Activated CD4-positive, alpha-beta T cell treated with anti-CD3 and anti-CD28 coated beads, Interleukin-2, Interleukin-4, amounts not matched to agents 100 ng/mL and 50 ng/mL, durations not matched to agents 16 hours and 8 hours (primary cell): ENCODE data around the gene STAC.
"Not testable (repeated sequence)": the region's sequence is repeated elsewhere in the genome, so short reads cannot be mapped to it uniquely, and the experiment has no call there.

ENCODE experiments used
- DNase-seq: peaks from one replicate; pipeline ENCODE4 v3.0.0-alpha.2; 2020; ENCODE audit warnings: low spot score

The STAC gene

DNA sequence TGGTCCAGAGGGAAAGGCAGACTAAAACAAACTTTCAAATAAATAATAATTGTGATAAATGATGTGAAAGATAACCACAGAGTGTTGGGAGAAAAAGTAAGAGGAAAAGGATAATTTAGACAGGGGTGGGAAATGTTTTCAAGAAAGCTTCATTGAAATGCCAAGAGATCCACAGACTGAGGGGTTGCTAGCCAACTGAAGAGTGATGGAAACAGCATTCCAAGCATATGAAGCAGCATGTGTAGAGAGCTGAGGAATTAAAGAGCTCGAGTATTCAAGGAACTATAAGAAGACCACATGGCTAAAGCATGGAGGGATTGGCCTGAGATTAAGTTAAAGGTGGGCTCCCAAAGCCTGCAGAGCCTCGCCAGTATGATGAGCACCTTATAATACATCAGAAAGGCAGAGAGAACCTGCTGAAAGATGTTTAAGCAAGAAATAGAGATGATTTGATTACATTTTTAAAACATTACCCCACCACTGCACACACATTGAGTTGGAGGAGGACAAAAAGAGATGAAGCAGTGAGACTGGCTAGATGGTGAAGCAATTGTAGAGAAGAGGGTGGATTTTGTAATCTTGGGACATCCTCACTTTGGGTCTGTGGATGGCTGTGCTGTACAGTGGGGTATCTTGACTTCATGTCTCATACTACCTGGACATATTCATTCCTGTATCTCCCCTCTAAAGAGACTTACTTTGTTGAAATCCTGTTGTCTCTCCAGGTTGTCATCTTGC lies 100.8 kb downstream of the STAC start:
- no peak for DNase-seq

DNA sequence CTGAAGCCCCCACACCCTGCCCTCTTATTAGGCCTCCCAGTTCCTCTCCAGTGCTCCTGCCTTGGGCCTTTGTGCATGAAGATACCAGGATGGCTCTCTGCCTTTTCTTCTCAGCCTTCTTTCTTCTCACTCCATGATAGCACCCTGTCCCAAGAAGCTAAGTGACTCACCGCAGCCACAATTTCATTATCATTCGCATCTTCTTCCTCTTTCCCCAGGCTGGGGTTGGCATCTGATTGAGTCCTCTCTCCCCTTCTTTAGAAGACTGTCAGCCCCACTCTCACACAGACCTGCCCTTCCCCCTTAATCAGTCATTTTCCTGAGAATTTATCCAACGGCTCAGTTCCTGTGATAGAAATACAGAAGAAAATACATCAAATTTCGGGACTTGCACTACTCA lies 102.0 kb downstream of the STAC start:
- no peak for DNase-seq

DNA sequence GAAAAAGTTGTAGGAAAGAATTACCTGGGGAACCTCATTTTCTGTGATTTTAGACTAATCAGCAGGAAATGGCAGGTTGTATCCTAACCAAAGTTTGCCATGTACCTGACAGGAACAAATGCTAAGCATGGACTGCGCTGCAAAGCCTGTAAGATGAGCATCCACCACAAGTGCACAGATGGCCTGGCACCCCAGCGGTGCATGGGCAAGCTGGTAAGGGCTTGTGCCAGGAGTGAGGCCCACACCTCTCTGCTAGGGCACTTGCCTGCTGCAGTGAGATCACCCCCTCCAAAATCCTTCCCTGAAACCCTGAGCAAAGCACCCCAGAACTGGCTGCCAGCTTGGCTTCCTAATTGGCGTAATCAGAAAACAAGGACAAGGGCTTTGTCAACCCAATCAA lies 102.6 kb downstream of the STAC start:
- no peak for DNase-seq

DNA sequence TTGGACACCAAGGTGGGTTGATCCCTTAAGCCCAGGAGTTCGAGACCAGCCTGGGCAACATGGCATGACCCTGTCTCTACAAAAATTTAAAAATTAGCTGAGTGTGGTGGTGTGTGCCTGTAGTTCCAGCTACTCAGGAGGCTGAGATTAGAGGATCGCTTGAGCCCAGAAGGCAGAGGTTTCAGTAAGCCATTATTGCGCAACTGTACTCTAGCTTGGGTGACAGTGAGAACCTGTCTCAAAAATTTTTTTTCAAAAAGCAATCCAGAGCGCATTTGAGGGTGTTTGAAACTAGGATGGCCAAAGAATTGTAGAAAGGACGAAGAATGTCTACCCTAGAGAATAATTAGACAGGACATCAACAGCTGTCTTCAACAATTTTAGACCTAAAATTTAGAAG lies 103.4 kb downstream of the STAC start:
- DNase-seq = no peak

DNA sequence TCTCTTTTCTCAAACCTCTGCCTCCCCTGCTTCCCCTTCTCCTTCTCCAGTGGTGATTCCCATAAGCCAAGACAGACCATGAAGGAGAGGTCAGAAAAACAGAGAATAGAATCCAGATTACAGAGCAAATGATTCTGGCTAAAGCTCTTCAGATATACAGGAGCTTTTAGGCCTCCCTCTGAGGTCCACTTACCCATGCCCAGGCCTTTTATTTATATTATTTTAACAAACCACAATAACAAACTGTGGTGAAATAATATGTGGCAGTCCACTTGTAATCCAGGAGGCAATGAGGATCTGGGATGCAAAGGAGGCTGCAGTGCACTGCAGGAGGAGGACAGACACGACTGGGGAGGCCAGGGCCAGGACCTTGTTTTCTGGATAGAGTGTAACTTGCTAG lies 104.1 kb downstream of the STAC start:
- DNase-seq = no peak

DNA sequence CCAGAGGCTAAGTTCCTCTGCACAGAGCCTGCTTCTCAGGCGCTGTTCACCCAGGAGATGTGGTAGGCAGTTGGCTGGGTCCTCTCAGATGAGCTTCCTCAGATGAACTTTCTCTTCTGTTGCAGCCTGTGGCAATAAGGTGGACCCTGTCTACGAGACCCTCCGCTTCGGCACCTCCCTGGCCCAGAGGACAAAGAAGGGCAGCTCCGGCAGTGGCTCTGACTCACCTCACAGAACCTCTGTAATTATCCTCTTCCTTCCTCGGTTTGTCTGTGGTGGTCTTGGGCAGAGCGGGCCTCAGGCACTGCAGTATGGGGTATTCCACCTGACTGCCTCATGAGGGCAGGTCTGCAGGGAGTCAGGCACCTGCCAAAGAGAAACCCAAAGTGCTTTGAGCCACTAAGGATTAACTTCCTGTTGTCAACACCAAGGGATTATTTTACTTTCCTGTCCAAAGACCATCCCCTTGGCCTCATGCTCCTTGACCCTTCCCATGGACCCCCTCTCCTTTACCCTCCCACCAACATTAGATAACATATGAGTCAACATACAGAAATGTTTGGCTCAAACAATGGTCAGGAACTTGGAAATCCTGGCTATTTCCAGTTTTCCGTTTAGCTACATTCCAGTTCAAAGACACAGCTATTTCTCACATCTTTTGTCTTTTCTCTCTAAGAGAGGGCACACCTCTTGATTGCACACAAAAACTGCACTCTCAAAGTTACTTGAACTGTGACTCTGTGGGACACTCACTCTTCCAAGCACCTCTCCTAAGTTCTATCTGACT lies 105.9 kb downstream of the STAC start:
- no peak for DNase-seq

DNA sequence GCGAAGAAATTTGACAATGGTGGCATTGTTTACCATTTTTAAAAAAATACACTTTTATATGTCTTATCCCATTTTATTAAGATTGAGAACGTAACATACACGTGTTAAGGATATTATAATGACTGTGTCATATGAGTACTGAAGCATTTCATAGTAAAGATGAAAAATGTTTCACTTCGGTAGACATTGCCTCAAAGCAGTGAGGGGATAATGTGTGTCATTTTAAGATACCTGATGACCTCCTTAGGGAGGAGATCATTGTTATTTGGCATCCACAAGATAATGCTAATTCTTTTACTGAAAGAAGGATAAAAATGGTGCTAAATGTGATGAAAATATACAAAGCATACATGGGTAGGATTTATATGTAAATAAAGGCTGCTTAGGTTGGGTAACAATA lies 107.3 kb downstream of the STAC start:
- DNase-seq = no peak

DNA sequence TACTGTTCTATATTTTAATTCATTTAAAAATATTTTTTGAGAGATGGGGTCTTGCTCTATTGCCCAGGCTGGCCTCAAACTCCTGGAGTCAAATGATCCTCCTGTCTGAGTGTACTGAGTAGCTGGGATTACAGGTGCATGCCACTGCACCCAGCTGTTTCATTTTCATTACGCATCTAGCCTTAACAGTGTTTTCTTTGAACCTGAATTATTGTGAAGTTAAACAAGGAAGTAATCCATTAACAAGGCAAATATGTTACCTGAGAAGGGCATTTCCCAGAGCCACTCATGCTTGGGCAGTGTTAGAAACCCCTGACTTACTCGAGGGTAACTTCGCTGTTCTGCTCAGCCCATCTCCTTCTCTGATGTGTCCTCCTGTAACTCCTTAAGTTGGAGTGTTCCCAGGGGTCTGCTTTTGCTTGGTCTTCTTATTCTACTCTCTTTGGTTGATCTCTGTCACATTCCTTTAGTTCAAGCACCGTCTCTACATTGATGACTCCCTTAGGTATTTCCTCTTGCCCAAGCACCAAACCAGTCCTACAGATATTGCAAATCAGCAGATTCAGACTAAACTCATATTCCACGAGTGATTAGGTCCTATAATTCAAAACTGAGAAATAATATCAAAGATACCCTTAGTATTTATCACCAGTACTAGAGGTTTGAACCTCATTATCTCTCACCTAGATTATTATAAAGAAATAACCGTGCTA lies 107.9 kb downstream of the STAC start:
- DNase-seq = no peak

DNA sequence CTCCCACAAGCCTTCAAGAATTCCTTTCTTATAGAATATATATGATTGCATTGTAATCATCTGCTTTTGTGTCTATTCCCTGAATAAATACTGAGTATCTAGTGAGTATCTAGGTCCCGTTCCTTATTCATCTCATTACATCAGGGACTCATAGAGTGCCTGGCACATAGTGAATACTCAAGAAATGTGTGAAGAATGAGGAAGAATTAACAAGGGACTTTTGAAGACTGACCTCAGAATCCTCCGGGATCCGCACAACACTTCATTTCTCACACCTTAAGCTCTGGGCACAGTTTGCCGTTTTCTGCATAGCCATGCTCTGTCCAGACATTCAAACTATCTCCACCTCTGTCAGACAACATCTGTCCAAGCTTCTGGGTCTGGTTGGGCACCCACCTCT lies 108.8 kb downstream of the STAC start:
- no peak for DNase-seq

DNA sequence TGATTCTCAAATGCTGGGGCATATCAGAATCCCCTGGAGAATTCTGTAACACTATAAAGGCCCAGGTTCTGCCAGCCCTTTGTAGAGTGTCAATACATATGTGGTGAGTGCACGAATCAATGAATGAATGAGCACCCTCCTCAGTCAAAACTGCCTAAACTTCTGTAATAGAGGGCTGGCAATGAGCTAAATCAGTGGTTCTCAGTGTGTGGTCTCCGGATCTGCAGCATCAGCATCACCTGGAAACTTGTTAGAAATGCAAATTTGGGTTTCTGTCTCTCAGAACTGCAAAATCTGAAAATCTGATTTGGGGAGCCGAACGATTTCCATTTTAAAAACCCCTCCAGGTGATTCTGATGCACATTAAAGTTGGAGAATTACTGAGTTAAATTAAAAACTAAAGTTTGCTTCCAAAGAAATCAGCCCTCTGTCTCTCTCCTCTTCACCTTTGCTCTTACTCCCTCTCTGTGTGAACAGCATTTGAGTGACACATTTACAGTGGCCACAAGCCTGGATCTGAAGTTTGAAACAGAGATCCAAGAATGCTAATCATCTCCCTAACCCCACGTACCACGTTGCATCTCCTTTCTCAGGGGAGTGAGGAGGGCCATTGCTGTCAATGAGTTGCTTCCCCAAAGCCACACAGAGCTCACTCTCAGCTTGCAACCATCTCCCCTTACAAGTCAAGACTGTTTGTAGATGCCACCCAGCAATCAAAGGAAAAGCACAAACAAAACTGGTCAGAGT lies 109.5 kb downstream of the STAC start:
- no peak for DNase-seq

DNA sequence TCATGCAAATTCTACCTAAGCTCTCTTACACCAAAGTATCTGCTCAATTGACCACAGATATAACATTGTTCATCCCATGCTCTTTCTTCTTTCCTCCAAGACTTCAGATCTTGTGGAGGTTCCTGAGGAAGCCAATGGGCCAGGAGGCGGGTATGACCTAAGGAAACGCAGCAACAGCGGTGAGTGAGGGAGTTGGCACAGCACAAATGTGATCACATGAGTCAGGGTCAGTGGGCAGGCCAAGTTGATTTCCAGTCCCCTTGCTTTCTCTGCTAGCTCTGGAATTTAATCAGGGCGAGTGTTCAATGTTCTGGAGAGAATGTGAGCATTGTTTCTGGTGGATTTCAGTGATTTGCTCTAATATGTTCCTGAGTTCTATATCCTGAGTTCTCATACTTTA lies 112.7 kb downstream of the STAC start:
- no peak for DNase-seq

DNA sequence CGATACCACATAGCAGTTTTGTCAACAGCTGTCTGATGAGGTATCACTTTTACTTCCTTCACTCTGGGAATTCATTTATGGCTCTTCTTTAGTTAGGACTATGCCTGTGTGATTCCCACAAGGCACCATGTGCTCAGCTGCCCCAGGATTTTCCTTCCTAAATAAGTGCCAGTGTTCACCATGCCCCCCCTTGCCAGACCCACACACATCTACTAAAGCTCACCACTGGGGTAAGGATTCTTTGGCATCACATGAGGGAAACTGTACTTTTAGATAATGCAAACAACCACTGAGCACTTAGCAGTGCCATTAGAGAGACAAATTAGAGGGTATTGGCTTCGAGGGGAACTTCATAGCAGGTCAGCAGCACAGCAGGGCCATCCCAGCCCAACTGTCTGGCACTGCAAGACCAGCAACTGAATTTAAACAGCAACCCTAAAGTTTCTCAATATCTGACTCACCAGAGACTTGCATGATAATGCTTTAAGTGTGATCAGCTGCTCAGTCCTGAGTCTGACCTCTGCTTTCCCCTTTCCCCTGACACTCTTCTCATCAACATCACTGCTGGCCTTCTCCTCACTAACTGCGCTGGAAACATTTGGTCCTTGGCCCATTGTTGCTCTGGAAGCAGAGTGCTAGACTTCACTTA lies 114.3 kb downstream of the STAC start:
- DNase-seq = no peak

DNA sequence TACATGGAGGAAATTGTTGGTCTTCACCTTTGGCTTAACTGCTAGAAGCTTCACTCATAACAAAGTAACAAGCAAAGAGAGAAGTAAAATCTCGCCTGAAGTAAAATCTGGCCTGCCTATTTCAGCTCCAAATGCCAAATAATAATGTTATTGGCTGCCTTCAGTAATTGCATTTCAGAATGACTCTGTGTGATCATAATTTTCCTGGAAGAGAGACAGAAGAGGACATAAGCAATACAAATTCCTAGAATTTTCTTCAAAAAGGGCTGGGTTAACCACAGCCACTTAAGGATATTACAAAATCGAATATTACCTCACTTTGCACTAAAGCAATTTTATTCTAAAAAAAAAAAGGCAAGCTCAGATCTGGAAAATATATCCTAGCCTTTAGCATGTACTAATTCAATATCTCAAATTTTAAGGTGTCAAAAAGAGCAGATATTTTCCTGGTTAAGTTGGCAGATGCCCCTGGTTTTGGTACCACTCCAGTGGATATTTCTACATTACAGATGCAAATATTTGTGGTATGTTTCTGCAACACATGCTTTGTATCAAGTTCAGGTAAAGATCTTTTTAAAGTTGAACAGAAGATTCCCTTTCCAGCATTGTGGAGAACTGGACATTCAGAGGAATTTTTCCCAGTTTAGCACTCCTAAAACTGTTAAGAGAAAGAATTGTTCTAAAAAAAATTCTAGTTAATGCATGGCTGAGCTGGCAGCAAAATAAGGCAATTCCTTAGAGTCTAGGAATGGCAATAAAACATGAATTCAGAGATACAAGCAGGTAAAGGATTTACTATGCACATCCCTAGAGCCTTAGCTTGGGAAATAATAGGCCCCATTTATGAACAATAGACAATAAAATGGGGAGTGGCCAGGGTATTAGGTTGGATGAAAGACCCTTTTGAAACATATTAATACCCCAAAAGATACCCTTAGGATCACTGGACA lies 116.7 kb downstream of the STAC start:
- no peak for DNase-seq

DNA sequence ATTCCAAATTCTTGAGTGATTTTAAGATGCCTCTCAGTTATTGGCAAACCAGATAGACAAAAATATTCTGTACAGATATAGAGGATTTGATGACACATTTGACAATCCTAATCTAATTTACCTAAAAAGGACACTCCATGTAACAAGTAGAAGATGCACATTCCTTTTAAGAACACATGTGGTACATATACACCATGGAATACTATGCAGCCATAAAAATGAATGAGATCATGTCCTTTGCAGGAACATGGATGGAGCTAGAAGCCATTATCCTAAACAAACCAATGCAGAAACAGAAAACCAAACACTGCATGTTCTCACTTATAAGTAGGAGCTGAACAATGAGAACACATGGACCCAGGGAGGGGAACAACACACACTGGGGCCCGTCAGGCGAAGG lies 119.7 kb downstream of the STAC start:
- not testable (repeated sequence) for DNase-seq

DNA sequence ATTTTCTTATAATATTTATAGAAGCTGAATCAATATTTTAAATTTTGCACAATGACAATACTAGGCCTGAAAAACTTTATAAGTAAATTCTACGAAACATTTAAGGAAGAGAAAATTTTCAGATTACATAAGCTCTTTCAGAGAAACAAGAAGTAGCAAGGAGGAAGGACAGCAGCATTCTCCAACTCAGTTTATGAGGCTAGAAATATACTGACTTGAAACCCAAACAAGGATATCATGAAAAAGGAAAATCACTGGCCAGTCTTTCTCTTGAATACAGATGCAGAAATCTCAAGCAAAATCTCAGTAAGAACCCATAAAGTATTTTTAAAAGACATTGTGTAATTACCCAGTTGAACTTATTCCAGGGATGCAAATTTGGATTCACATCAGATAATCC lies 121.3 kb downstream of the STAC start:
- DNase-seq = no peak

DNA sequence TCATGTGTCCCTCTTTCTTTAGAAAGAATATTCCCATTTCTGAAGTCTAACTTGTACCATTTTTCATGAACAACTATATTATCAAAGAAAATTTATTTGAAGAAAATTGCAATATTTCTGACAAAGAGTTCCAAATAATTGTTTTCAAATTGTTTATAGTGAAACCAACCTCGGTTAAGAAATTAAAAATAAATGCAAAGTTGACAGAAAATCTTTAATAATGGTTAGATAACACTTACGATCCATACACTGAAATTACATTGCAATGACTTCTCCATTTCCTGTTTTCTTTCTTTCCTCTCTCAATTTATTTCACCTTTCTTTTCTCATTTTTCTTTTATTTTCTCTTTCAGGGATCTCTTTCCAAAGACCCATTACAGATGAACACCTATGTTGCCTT lies 125.1 kb downstream of the STAC start:
- DNase-seq = no peak

DNA sequence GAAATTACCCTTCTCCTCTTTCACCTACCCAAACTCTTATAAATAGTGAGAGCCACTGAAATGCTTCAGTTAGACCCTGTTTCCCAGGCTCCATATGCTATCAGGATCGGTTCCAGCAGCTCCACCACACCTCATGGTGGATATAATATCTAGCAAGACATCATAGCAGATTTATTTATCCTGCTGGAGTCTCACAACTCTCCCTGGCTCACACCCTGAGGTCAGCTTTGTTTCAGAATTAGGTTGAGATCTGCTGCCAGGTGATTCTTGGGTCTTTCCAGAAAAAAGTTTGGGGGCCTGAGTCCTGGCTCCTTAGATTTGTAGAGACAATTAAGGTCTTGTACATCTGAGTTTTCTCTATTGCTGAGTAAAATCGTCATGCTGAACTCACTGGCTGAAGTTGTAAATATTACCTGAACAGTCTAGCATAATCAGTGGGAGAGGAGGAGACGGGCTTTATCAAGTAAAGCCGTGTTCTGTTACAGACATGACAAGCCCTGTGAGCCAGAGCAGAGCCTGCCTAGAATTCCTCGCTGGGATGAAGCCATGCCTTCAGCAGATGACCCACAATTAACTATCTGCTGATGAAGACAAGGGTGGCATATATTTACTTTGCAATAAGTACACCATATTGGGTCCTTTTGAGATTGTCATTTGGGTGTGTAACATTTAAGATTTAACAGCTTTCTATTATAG lies 131.6 kb downstream of the STAC start:
- DNase-seq = no peak

DNA sequence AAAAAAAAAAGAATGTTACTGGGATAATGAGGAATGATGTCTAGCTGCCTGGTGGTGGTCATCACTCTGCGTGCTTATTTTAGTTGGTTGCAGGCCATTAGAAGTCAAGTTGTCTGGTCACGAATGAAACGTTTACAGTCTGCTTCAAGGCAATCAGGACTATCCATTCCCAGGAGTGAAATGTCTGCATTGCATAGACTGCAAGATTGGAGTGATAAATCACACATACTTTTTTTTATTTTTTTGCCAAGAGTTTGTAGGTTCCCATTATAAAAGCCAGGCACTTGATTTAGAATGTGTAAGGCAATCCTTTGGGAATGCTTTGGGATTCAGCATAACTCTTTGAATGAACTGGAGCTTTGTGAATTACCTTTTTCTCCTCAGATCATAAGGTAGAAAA lies 132.3 kb downstream of the STAC start:
- DNase-seq = no peak

DNA sequence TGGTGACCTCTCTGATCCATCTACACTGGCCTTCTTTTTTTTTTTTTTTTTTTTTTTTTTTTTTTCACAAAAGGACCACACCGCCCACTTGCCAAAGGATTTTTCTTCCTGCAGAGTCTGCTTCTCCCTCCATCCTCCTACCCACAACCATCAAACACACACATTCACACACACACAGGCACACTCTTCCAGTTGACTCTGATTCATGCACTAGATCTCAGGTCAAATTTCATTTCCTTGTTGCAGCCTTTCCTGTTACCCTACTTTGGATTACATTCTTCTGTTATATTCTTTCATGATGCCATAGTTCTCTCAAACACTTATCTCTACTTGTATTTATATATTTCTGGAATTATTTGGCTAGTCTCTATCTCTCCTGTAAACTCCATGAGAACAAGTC lies 133.9 kb downstream of the STAC start:
- no peak for DNase-seq

DNA sequence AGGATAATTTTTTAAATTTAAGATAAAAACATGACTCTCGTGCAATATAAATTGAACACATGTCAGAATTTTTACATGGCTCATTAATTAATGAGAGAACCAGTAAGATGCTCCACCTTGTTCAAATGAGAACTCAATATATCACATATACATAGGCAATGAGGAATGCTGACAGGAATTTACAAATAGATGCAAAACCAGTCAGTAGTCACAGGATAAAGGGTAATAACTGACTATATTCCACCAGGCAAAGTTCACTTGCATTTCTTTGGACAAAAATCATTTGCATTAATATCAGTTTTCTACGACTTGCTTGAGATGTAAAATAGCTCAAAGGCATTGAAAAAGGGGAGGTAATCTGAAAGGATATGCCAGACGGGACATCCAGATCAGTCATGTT lies 139.4 kb downstream of the STAC start:
- DNase-seq = no peak
